ENCODE data around the gene IRF2BPL.

- TF ChIP-seq CTCF (IDR thresholded peaks at IDR 0.05): no peak
- no peak for TF ChIP-seq POLR2A (IDR thresholded peaks at IDR 0.05)
Observed at GRCh38 chr14:77071938-77072388, 43.5 kb upstream of the IRF2BPL start.
